ENCODE data around the gene KIAA1549.

DNA sequence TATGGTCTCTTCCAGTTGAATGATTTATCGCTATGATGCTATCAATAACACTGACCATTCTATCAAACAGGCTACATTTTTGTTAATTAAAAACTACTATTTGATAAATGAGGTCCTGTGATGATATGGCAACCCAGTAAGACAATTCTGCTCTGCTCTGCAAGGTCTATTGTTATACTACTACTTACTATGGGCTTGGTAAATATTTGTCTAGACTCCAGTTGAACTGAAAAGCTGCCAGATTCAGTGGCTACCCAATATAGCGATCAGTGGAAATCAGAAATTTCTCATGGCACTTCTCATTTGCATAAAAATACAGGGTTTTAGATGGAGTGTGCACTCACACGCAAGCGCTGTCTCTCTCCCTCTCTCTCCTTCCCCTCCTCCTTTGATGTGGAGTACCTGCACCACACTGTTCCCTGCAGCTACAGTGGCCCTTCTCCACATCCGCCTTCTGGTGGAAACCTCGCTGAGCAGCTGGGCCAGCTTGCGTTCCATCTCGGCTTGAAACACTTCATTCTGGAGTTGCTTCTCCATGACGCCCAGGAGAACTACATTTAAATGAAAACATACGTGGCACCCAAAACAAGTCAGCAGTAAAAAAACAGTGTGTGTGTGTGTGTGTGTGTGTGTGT is 77.9 kb downstream of the KIAA1549 start:
- TF ChIP-seq, protein P1, sequence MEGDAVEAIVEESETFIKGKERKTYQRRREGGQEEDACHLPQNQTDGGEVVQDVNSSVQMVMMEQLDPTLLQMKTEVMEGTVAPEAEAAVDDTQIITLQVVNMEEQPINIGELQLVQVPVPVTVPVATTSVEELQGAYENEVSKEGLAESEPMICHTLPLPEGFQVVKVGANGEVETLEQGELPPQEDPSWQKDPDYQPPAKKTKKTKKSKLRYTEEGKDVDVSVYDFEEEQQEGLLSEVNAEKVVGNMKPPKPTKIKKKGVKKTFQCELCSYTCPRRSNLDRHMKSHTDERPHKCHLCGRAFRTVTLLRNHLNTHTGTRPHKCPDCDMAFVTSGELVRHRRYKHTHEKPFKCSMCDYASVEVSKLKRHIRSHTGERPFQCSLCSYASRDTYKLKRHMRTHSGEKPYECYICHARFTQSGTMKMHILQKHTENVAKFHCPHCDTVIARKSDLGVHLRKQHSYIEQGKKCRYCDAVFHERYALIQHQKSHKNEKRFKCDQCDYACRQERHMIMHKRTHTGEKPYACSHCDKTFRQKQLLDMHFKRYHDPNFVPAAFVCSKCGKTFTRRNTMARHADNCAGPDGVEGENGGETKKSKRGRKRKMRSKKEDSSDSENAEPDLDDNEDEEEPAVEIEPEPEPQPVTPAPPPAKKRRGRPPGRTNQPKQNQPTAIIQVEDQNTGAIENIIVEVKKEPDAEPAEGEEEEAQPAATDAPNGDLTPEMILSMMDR (IDR thresholded peaks at IDR 0.05), result no peak
- TF ChIP-seq POLR2A (IDR thresholded peaks at IDR 0.05), result no peak
